GM10266 (cell line): ENCODE results near the gene CHAD.
A peak's percentile ranks its signal among the peaks of the same experiment; 100 is the strongest.

Experiments
- DNase-seq: peaks from one replicate; pipeline ENCODE4 v3.0.0; 2012; ENCODE audit errors: extremely low spot score
- TF ChIP-seq, protein P1 (sequence below): IDR thresholded peaks from 2 replicates; pipeline ENCODE4 v1.5.1; 2012; ENCODE audit warnings: mild to moderate bottlenecking, low read depth; ENCODE audit not compliant: control insufficient read depth, insufficient read depth; ENCODE audit errors: missing control alignments

The CHAD gene, protein sequence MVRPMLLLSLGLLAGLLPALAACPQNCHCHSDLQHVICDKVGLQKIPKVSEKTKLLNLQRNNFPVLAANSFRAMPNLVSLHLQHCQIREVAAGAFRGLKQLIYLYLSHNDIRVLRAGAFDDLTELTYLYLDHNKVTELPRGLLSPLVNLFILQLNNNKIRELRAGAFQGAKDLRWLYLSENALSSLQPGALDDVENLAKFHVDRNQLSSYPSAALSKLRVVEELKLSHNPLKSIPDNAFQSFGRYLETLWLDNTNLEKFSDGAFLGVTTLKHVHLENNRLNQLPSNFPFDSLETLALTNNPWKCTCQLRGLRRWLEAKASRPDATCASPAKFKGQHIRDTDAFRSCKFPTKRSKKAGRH

DNA sequence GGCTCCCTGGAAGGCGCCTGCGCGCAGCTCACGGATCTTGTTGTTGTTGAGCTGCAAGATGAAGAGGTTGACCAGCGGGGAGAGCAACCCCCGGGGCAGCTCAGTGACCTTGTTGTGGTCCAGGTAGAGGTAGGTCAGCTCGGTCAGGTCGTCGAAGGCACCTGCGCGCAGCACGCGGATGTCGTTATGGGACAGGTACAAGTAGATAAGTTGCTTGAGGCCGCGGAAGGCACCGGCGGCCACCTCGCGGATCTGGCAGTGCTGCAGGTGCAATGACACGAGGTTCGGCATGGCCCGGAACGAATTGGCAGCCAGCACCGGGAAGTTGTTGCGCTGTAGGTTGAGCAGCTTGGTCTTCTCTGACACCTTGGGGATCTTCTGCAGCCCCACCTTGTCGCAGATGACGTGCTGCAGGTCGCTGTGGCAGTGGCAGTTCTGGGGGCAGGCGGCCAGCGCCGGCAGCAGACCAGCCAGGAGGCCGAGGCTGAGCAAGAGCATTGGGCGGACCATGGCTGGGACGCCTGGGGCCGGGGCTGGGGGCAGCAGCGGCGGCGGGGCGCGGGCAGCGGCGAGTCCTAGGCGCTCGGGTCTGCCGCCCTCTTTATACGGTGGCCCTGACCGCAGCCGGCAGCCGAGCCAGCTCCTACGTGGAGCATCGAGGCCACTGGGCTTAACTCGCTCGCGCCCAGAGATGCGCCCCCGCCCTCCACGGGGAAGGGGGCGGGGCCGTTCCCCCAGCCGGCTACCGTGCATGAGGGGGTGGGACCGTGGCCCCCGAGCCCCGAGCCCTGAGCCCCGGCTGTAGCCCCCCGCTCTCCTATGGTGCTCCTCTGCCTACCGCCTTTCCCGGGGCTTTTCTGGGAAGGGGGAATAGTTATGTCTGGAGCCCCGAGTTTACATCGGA is at the start of gene CHAD:
Gene CHAD, minus strand, starts transcription at position 577 of the 904 bp plus-strand sequence. Its CDS starts 67 bp downstream, at position 510.
- TF ChIP-seq, protein P1, sequence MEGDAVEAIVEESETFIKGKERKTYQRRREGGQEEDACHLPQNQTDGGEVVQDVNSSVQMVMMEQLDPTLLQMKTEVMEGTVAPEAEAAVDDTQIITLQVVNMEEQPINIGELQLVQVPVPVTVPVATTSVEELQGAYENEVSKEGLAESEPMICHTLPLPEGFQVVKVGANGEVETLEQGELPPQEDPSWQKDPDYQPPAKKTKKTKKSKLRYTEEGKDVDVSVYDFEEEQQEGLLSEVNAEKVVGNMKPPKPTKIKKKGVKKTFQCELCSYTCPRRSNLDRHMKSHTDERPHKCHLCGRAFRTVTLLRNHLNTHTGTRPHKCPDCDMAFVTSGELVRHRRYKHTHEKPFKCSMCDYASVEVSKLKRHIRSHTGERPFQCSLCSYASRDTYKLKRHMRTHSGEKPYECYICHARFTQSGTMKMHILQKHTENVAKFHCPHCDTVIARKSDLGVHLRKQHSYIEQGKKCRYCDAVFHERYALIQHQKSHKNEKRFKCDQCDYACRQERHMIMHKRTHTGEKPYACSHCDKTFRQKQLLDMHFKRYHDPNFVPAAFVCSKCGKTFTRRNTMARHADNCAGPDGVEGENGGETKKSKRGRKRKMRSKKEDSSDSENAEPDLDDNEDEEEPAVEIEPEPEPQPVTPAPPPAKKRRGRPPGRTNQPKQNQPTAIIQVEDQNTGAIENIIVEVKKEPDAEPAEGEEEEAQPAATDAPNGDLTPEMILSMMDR: no peak
- peak; percentile 48 for DNase-seq

DNA sequence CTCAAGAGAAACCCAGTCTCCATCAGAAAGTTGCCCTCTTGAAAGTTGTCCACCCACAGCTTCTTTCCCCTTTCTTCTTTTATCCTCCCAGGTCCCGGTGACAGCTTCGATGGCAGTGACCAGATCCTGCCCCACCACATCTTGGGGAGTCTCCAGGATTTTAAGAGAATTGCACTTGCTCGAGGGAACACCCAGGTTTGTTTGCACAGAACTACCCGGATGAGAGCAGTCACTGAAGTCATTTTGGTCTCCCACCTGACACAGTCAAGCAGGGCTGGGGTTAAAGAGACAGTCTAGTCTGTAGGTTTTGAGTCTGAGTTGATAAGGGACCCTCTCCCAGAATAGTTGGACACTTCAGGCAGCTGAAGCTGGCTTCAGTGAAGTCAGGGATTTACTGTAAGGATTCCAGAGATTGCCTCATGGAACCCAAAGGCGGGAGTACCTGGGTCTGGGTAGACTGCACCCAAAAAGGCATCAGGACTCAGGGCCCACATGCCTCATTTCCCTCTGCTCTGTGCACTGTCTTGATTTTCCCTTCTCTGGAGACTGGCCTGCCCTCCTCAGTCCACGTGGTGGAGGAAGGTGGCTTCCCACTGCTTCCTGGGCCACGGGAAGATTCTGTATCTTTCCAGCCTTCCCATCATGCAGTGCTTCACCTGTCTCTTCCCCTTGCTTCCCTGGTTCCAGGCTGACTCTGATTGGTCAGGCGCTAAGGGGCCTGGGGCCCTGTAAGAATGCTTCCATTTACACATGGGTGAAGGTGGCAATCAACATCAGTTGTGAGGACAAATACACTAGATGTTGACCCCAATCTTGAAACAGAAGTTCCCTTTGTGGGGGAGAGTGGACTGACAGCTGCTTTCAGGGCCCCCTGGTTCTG is 49.1 kb upstream of the CHAD start:
- no peak for DNase-seq
- TF ChIP-seq, protein P1: no peak

DNA sequence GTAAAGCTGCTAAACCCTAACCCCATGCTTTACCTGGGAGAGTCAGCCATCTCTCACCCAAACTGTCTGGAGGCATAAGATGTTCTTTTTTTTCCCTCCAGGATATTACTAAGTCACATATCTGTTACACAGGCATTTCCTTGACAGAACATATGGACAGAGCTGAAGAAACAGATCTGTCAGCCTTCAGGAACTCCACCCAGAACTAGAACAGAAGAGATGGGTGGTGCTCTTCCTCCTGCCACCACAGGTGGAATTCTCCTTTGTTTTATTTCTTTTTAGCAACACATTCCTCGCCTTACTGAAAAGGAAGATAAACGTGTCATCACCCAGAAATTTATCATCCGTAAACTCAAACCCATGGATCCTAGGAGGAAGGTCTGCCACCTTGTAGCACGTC is 48.3 kb upstream of the CHAD start:
- TF ChIP-seq, protein P1: no peak
- DNase-seq: no peak

DNA sequence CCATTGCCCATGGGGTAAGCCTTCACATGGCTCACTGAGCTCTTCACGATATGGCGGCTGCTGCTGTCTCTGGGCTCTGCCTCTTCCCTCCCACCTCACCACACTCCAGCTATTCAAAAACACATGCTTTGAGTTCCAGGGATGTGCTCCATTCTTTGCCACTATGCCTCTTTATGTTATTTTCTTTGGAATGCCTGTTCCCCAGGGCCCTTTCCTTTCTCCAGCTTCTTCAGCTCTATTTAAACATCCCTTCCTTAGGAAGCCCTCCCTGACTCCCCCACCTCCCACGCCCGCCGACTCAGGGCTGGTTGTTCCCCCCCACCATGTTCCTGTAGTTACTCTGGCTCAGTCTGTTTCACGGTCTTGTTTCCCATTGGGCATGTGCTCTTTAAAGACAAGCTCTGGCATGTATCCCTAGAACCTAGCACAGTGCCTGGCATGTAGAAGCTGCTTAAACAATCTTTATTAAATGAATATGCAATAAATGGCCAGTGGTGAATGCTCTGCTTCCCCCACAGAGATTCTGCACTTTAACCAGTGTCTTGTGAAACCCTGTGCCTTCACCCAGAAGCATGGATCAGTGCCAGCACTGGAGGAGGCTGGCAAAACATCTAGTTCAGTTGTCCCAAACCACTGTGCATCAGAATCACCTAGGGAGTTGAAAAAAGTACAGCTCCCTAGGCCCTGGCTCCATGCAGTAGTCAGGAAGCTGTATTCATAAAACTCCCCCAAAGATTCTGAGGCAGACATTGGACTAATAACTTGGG is 46.4 kb upstream of the CHAD start:
- DNase-seq: no peak
- TF ChIP-seq, protein P1: no peak

DNA sequence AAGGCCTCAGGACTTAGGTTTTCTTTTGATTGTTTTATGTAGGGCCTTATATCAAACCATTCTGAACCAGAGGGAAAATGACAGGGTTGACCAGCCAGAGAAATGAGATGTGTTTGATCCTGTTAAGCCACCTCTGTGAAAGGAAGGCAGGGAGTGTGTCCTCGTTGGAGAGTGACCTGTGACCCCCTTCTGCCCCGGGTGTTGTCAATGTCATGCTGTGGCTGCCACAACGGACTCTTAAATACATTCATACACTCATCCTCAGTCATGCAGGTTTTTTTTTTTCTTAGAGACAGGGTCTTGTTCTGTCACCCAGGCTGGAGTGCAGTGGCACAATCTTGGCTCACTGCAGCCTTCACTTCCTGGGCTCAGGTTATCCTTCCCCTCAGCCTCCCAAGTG is 45.7 kb upstream of the CHAD start:
- TF ChIP-seq, protein P1: no peak
- DNase-seq: no peak

DNA sequence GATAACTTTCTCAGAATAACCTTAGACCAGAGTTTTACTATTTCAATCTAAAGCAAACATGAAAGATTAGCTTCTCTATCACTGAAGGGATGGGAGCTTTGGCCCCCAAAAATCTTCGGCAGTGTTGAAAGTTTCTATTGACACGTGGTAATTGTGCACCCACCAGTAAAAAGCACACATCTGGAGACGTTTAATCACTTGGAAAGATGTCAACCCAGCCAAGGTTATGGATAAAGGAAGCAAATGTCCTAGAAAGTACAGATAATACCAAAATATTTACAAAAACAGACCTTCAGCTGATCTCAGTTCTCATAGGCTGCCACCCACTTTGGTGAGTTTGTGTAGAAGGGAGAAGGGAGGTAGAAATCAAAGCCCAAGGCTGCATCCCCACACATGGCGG is 44.8 kb upstream of the CHAD start:
- TF ChIP-seq, protein P1: no peak
- DNase-seq: no peak
